Activated CD8-positive, alpha-beta memory T cell treated with anti-CD3 and anti-CD28 coated beads for 36 hours (primary cell): ENCODE measurements around the gene GPS2. TPM values are rescaled to one million over a fixed set of nuclear protein-coding genes. Genes with fewer than 3 reads are reported as not detected.
"Not testable (repeated sequence)": the region's sequence is repeated elsewhere in the genome, so short reads cannot be mapped to it uniquely, and the experiment has no call there.

ENCODE experiments used
- CTCF ChIA-PET: fragments of 350-600 bp; sonication (Branson Sonifier 250); formaldehyde crosslinking; loops from one replicate; lab custom pipeline; 2021; ENCODE audit warnings: antibody characterized with exemption; lab: Charles Lee
- POLR2A ChIA-PET: fragments of 350-600 bp; sonication (Branson Sonifier 250); formaldehyde crosslinking; loops from one replicate; lab custom pipeline; 2021; ENCODE audit warnings: antibody characterized with exemption; lab: Charles Lee
- total RNA-seq, 2 experiments: library from RNA; stranded (reverse); gene quantifications; one replicate each; pipeline ENCODE4 v1.2.3, GENCODE V29; 2021

GPS2 gene
- total RNA-seq, 2 experiments from 2014 or later: 68.8 to 69.5 TPM

GRCh38 chr17:7346761-7347614 lies 31.8 kb upstream of the GPS2 start:
- POLR2A ChIA-PET: no interaction called here
- CTCF ChIA-PET: no interaction called here

DNA sequence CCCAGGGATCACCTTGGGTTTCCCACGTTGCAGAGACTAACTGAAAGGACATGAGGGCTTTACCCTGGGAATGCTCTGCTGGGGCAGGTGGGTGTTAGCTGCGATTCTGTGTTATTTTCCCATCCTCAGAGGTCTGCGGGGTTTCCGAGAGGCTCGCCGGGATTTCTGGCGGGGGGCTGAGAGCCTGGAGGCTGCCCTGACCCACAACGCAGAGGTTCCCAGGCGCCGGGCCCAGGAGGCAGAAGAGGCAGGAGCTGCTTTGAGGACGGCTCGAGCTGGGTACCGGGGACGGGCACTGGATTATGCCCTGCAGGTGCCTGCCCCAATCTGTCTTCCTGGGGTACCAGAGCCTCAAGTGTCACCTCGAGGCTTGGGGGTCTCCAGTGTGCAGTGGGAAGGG lies 28.1 kb upstream of the GPS2 start:
- CTCF ChIA-PET: interaction anchor here (1.2 to 2.9 kb wide), 4 partner anchors 13 to 61 kb away, joined by 3 to 11 read pairs (median 10); partner anchors contain the start of genes NEURL4 and TMEM256

DNA sequence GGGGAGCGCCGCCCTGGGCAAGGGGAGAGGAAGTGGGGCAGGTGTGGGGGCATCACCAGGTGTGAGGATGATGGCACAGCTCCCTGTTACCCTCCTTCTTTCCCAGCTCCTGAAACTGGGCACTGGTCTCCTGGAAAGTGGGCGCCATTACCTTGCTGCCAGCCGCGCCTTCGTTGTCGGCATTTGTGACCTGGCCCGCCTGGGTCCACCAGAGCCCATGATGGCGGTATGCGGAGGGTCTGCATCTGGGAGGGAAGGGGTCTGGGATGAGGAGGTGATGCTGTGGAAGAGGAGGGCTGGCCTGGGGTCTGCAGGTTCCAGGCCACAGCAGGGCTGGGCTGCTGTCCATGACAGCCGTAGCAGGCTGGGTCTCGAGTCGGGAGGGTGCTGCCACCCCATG lies 26.7 kb upstream of the GPS2 start:
- ChIA-PET POLR2A (interaction anchor here (0.5 to 1.3 kb wide), 2 partner anchors 12 to 181 kb away, joined by 3 read pairs; no protein-coding TSS in a partner anchor), CTCF (interaction anchor here (1.1 to 1.6 kb wide), 3 partner anchors 12 to 14 kb away, joined by 3 to 10 read pairs (median 3); no protein-coding TSS in a partner anchor)

More for the DNA sequence above, 28.1 kb upstream of the GPS2 start:
- POLR2A ChIA-PET: no interaction called here

DNA sequence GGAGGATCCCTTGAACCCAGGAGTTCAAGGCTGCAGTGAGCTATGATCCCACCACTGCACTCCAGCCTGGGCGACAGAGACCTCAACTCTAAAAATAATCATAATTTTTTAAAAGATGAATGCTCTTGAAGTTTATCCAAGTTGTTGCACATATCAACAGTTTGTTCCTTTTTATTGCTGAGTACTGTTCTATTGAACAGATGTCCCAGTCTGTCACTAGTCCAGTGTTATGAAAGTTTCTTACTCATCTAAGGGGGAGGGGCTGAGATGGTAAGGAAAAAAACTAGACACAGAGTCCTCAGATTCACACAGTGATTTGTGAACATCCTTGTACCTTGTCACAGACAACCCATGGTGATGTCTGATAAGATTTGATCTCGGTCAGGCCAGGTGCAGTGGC lies 25.0 kb upstream of the GPS2 start:
- ChIA-PET CTCF (no interaction called here), POLR2A (no interaction called here)

GRCh38 chr17:7337600-7337999 lies 22.4 kb upstream of the GPS2 start:
- POLR2A ChIA-PET: interaction anchor here (2.0 to 2.3 kb wide), 2 partner anchors 11 to 13 kb away, joined by 13 read pairs; no protein-coding TSS in a partner anchor
- CTCF ChIA-PET: interaction anchor here (0.8 to 3.6 kb wide), 7 partner anchors 7 to 56 kb away, joined by 3 to 21 read pairs (median 5); partner anchors contain the start of genes NEURL4 and SLC2A4

GRCh38 chr17:7336240-7337175 lies 21.3 kb upstream of the GPS2 start, which contains the start of gene ACAP1:
ACAP1 (plus strand) TSS chr17:7336529; CDS start chr17:7336735, 206 bp downstream.
- ChIA-PET POLR2A (interaction anchor here (0.6 to 2.3 kb wide), 9 partner anchors 8 to 118 kb away, joined by 3 to 13 read pairs (median 3); partner anchors contain the start of genes ACADVL and DLG4), CTCF (interaction anchor here (0.8 to 3.6 kb wide), 15 partner anchors 8 to 802 kb away, joined by 3 to 21 read pairs (median 4); partner anchors contain the start of genes GPS2, SLC2A4 and TMEM102)

GRCh38 chr17:7335765-7336164 lies 20.6 kb upstream of the GPS2 start:
- ChIA-PET CTCF (interaction anchor here (0.8 to 3.6 kb wide), 13 partner anchors 9 to 803 kb away, joined by 3 to 21 read pairs (median 4); partner anchors contain the start of genes GPS2 and TMEM102), POLR2A (interaction anchor here (1.0 to 2.3 kb wide), 4 partner anchors 9 to 117 kb away, joined by 3 to 13 read pairs (median 12); partner anchors contain the start of genes ACADVL and DLG4)

GRCh38 chr17:7334938-7335538 lies 19.9 kb upstream of the GPS2 start:
- CTCF ChIA-PET: interaction anchor here (1.0 to 3.6 kb wide), 8 partner anchors 10 to 100 kb away, joined by 3 to 21 read pairs (median 6); partner anchors contain the start of genes GPS2 and TMEM102

DNA sequence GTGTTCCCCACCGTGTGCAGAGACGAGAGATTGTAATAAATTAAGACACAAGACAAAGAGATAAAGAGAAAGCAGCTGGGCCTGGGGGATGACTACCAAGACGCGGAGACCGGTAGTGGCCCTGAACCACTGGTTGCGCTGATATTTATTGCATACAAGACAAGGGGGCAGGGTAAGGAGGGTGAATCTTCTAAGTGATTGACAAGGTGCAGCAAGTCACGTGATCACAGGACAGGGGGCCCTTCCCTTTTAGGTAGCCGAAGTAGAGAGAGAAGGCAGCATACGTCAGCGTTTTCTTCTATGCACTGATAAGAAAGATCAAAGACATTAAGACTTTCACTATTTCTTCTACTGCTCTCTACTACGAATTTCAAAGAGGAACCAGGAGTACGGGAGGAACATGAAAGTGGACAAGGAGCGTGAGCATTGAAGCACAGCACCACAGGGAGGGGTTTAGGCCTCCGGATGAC lies 17.5 kb upstream of the GPS2 start:
- CTCF ChIA-PET: interaction anchor here (1.6 kb wide), 1 partner anchor 36 kb away, joined by 3 read pairs; no protein-coding TSS in a partner anchor
- POLR2A ChIA-PET: not testable (repeated sequence)

More at GRCh38 chr17:7334938-7335538, 19.9 kb upstream of the GPS2 start:
- POLR2A ChIA-PET: interaction anchor here (2.1 kb wide), 1 partner anchor 10 kb away, joined by 11 read pairs; no protein-coding TSS in a partner anchor

DNA sequence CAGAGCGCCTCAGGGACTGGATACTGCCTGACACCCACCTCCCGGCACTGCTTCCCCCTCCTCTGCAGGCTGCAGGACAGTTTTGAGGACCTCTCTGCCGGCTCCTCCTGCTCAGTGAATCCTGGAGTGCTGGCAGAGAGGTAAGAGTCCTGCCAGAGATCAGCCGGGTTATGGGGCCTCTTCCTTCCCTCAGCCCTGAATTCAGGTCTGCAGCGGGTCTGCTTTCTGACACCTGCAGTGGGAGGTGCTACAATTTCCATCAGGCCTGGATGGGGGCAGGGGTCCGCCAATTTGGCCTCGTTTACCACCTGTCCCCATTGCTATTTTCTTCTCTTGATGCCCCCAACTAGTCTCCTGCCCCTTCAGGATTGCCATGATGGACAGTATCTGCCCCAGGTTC lies 17.0 kb upstream of the GPS2 start:
- CTCF ChIA-PET: interaction anchor here (1.6 kb wide), 1 partner anchor 36 kb away, joined by 3 read pairs; no protein-coding TSS in a partner anchor
- POLR2A ChIA-PET: no interaction called here

DNA sequence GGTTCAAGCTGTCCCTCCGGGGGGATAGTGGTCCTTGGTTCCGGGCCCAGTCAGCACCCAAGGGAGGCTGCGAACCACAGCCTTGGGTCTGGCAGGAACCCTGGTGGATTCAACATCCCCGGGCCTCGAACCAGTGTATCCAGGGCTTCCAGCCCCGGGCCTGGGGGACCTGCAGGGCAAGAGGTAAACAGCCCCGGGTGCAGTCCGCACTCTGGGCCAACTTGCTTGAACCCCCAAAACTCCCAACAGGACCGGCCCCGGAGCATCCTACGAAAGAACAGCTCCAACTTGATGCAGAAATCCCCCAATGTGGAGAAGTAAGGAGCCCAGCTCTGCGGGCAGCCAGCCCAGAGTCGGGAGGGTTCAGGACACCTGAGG lies 15.5 kb upstream of the GPS2 start:
- CTCF ChIA-PET: interaction anchor here (1.6 to 2.7 kb wide), 2 partner anchors 14 to 25 kb away, joined by 4 to 11 read pairs; no protein-coding TSS in a partner anchor
- POLR2A ChIA-PET: interaction anchor here (1.9 kb wide), 1 partner anchor 110 kb away, joined by 5 read pairs; no protein-coding TSS in a partner anchor

GRCh38 chr17:7329997-7330637 lies 15.0 kb upstream of the GPS2 start:
- POLR2A ChIA-PET: interaction anchor here (0.5 to 1.9 kb wide), 16 partner anchors 10 to 356 kb away, joined by 3 to 13 read pairs (median 5); partner anchors contain the start of genes GPS2, MPDU1, POLR2A and TMEM102
- CTCF ChIA-PET: interaction anchor here (0.7 to 2.7 kb wide), 8 partner anchors 14 to 231 kb away, joined by 3 to 11 read pairs (median 4); partner anchors contain the start of genes GPS2 and SENP3

DNA sequence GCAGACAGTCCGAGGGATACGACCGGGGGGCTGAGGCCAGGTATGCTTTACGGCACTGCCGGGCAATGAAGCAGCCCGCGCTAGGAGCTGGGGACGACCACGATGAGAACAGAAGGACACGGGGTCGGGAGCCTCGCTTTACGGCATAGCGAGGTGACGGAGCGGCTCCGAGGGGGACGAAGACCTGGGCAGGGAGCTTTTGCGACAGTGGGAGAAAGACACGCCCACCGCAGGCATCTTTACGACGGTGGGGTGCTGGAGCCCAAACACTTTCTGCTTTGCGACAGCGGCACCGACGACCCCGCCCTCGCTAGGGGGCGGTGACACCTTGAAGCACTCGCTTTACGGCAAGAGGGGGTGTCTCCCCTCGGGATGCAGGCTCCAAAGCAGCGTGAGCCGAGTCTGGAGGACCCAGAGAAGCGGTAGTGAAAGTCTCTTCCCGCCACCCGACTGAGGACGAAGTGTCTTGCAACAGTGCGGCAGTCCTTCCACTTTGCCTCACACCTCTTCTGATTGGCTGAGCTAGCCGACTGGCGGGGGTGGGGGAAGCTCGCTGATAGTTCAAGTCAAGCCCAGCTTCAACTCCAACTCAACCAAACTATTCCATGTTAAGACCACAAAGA lies 14.3 kb upstream of the GPS2 start:
- ChIA-PET POLR2A (interaction anchor here (0.5 to 1.9 kb wide), 17 partner anchors 9 to 357 kb away, joined by 3 to 13 read pairs (median 5); partner anchors contain the start of genes GPS2, MPDU1, POLR2A and TMEM102), CTCF (interaction anchor here (0.7 to 2.7 kb wide), 10 partner anchors 9 to 231 kb away, joined by 3 to 11 read pairs (median 4); partner anchors contain the start of genes GPS2 and SENP3)

- ChIA-PET POLR2A (interaction anchor here (0.8 to 1.9 kb wide), 13 partner anchors 8 to 357 kb away, joined by 3 to 13 read pairs (median 5); partner anchors contain the start of genes GPS2, MPDU1 and TMEM102), CTCF (interaction anchor here (0.7 to 2.7 kb wide), 9 partner anchors 9 to 232 kb away, joined by 3 to 11 read pairs (median 4); partner anchors contain the start of genes DVL2, GPS2 and SENP3)
Observed at GRCh38 chr17:7328840-7329373, 13.7 kb upstream of the GPS2 start, which contains the start of gene NEURL4. NEURL4 (minus strand) TSS chr17:7329335; CDS start chr17:7329312, 23 bp downstream.

DNA sequence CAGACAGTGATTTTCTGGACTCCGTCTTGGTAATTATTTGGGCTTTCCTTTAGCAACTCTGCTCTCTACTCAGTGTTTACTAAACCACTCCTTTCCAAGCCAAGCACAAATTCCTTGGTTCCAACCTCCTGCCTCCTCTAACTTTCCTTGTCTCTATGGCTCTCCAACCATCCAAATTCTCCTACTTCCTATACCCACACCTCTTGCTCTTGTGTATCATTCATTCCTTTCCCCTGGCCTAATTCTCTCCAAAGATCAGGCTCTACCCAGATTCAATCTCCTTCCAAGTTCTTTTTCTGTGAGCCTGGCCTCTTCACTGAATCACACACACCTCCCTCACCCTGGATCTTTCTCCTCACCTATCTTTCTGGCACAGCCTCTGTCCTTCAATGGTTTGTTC lies 12.8 kb upstream of the GPS2 start:
- CTCF ChIA-PET: interaction anchor here (0.8 to 1.6 kb wide), 3 partner anchors 10 to 93 kb away, joined by 3 to 6 read pairs (median 3); partner anchors contain the start of gene DVL2
- POLR2A ChIA-PET: no interaction called here
